Panc1 (cell line): ENCODE results near the gene CCDC158. TPM values are rescaled to one million over a fixed set of nuclear protein-coding genes. Genes with fewer than 3 reads are reported as not detected.
"Not testable (repeated sequence)": the region's sequence is repeated elsewhere in the genome, so short reads cannot be mapped to it uniquely, and the experiment has no call there.

Source experiments
- ATAC-seq: fragments of 200-7000 bp; cut with Tn5 transposase; 2 replicates; pipeline ENCODE4 v1.9.1; 2020; ENCODE audit warnings: mild to moderate bottlenecking, moderate library complexity
- BruUV-seq: library from RNA; stranded (reverse); fragments of 400-500 nt; replicated peaks from 2 replicates; lab custom pipeline; 2021; lab: Mats Ljungman, UMichigan
- CTCF ChIA-PET: fragments of 300-600 bp; sonication (Branson Sonifier 250); formaldehyde crosslinking; loops from one replicate; lab custom pipeline; 2022; ENCODE audit warnings: antibody characterized with exemption; lab: Charles Lee
- POLR2A ChIA-PET: fragments of 300-600 bp; sonication (Branson Sonifier 250); formaldehyde crosslinking; loops from one replicate; lab custom pipeline; 2022; ENCODE audit warnings: antibody characterized with exemption; lab: Charles Lee
- DNase-seq: peaks from one replicate; pipeline ENCODE4 v3.0.0-alpha.2; 2010; ENCODE audit warnings: low read depth, low spot score
- H3K27ac ChIP-seq: 2 replicates; pipeline ENCODE4 v1.5.1; 2011; ENCODE audit warnings: mild to moderate bottlenecking, low read length, inconsistent platforms
- H3K27me3 ChIP-seq: fragments of 200-500 bp; sonication (Bioruptor generic); 2 replicates; pipeline ENCODE4 v1.6.0; 2014; ENCODE audit warnings: low read length, inconsistent platforms; ENCODE audit not compliant: control insufficient read depth, insufficient read depth
- H3K36me3 ChIP-seq: fragments of 200-500 bp; sonication (Bioruptor generic); 2 replicates; pipeline ENCODE4 v1.5.1; 2014; ENCODE audit warnings: inconsistent platforms, mild to moderate bottlenecking, low read length, moderate library complexity; ENCODE audit not compliant: control insufficient read depth, insufficient read depth
- H3K4me1 ChIP-seq: 2 replicates; pipeline ENCODE4 v1.5.1; 2011; ENCODE audit warnings: inconsistent platforms, mild to moderate bottlenecking, low read length, moderate library complexity; ENCODE audit not compliant: control insufficient read depth, insufficient read depth
- H3K4me3 ChIP-seq, 2 experiments: 2 replicates each; pipeline ENCODE4 v1.5.1; 2011 to 2012; ENCODE audit warnings: low read depth in 2 of 2, low read length in 2 of 2, mild to moderate bottlenecking in 2 of 2, inconsistent platforms in 1 of 2, moderate library complexity in 1 of 2
- H3K9me3 ChIP-seq: fragments of 200-500 bp; sonication (Bioruptor generic); 2 replicates; pipeline ENCODE4 v1.5.1; 2014; ENCODE audit warnings: low read depth, mild to moderate bottlenecking, inconsistent platforms, low read length, moderate library complexity; ENCODE audit not compliant: control insufficient read depth, insufficient read depth
- CTCF ChIP-seq: fragments of 450-650 bp; IDR thresholded peaks from 2 replicates; pipeline ENCODE4 v1.5.1; 2017; ENCODE audit warnings: mild to moderate bottlenecking
- POLR2AphosphoS5 ChIP-seq: IDR thresholded peaks from 2 replicates; pipeline ENCODE4 v1.6.1; 2012; ENCODE audit warnings: mild to moderate bottlenecking, low read depth, low read length, moderate library complexity
- SIN3A ChIP-seq: IDR thresholded peaks from 2 replicates; pipeline ENCODE4 v1.6.1; 2012; ENCODE audit warnings: low read depth, mild to moderate bottlenecking, low read length, moderate library complexity, borderline replicate concordance; ENCODE audit not compliant: insufficient read depth
- TCF7L2 ChIP-seq: IDR thresholded peaks from 2 replicates; pipeline ENCODE4 v1.6.1; 2011; ENCODE audit warnings: mild to moderate bottlenecking, low read depth, low read length, inconsistent platforms
- in situ Hi-C: cut with HindIII; loops from 2 replicates; pipeline ENCODE4 v1.10.0; 2016; ENCODE audit warnings: low sequenced_read_pairs, low pct_unique_long_range_greater_than_20kb
- intact Hi-C: fragments of 100-400 bp; cut with micrococcal nuclease; formaldehyde crosslinking; loops from one replicate; pipeline ENCODE4 v1.10.0; 2022; ENCODE audit not compliant: unreplicated experiment
- total RNA-seq: library from RNA; stranded (reverse); gene quantifications from one replicate; pipeline ENCODE4 v1.2.1, GENCODE V29; 2021; ENCODE audit not compliant: unreplicated experiment
- TF ChIP-seq, protein P1 (sequence below), 2 experiments: IDR thresholded peaks; 2 replicates each; pipeline ENCODE4 v1.6.1; 2011 to 2012; ENCODE audit warnings: low read depth in 2 of 2, control low read depth in 1 of 2, low read length in 1 of 2, mild to moderate bottlenecking in 1 of 2, moderate library complexity in 1 of 2; ENCODE audit not compliant: insufficient read depth in 1 of 2

CCDC158 gene
- total RNA-seq, 1 experiment from 2014 or later = 0.28 TPM

DNA sequence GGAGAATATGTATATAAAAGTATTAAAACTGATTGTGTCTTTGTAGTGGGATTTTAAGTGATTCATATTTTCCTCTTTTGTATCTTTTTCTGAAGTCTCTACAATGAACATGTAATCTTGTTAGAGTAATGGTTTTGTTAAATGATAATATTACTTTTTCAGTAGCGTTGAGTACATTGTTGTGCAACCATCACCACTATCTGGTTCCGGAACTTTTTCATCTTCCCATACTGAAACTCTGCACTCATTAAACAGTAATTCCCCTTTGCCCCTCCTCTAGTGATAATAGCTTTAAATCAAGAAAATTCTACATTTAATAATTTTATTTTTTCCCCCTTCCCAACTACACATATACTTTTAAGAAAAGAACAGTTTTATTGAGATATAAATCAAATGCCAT is 37.4 kb upstream of the CCDC158 start:
- DNase-seq (no peak), ATAC-seq (no peak)
- Histone ChIP-seq H3K4me1 (no peaks in the 10 kb centered on the region), H3K9me3 (no peaks in the 10 kb centered on the region), H3K27ac (no peak overlapping the region), H3K4me3 (no peak overlapping the region), H3K27me3 (no peaks in the 10 kb centered on the region), H3K36me3 (no peaks in the 10 kb centered on the region)
- ChIA-PET CTCF (no interaction called here), POLR2A (no interaction called here)
- BruUV-seq = no TSS peak
- intact Hi-C loops (no loop called here), in situ Hi-C loops (no loop called here)
- TF ChIP-seq CTCF = no peak
- no peak for TF ChIP-seq TCF7L2
- TF ChIP-seq, protein P1, sequence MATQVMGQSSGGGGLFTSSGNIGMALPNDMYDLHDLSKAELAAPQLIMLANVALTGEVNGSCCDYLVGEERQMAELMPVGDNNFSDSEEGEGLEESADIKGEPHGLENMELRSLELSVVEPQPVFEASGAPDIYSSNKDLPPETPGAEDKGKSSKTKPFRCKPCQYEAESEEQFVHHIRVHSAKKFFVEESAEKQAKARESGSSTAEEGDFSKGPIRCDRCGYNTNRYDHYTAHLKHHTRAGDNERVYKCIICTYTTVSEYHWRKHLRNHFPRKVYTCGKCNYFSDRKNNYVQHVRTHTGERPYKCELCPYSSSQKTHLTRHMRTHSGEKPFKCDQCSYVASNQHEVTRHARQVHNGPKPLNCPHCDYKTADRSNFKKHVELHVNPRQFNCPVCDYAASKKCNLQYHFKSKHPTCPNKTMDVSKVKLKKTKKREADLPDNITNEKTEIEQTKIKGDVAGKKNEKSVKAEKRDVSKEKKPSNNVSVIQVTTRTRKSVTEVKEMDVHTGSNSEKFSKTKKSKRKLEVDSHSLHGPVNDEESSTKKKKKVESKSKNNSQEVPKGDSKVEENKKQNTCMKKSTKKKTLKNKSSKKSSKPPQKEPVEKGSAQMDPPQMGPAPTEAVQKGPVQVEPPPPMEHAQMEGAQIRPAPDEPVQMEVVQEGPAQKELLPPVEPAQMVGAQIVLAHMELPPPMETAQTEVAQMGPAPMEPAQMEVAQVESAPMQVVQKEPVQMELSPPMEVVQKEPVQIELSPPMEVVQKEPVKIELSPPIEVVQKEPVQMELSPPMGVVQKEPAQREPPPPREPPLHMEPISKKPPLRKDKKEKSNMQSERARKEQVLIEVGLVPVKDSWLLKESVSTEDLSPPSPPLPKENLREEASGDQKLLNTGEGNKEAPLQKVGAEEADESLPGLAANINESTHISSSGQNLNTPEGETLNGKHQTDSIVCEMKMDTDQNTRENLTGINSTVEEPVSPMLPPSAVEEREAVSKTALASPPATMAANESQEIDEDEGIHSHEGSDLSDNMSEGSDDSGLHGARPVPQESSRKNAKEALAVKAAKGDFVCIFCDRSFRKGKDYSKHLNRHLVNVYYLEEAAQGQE (IDR thresholded peaks at IDR 0.05; ENCODE audit: insufficient read depth in 1 of 2, low read depth in 2 of 2, low read length in 1 of 2) = no peak
- TF ChIP-seq POLR2AphosphoS5 = no peak
- no peak for TF ChIP-seq SIN3A

- ATAC-seq (no peak), DNase-seq (no peak)
- Histone ChIP-seq H3K36me3 (no peaks in the 10 kb centered on the region), H3K27ac (no peak overlapping the region), H3K9me3 (no peaks in the 10 kb centered on the region), H3K27me3 (no peaks in the 10 kb centered on the region), H3K4me3 (no peak overlapping the region), H3K4me1 (no peaks in the 10 kb centered on the region)
- intact Hi-C loops (no loop called here), in situ Hi-C loops (no loop called here)
- no peak for TF ChIP-seq SIN3A
- TF ChIP-seq TCF7L2 = no peak
- TF ChIP-seq, protein P1 (IDR thresholded peaks at IDR 0.05; ENCODE audit: insufficient read depth in 1 of 2, low read depth in 2 of 2, low read length in 1 of 2) = no peak
- no peak for TF ChIP-seq POLR2AphosphoS5
- TF ChIP-seq CTCF = no peak
- BruUV-seq = no TSS peak
- ChIA-PET CTCF (interaction anchor here (0.7 kb wide), 1 partner anchor 233 kb away, joined by 6 read pairs; no protein-coding TSS in a partner anchor), POLR2A (no interaction called here)
These were observed 36.9 kb upstream of the CCDC158 start for GRCh38 chr4:76457885-76458284.

GRCh38 chr4:76454073-76454472 is 33.1 kb upstream of the CCDC158 start:
- intact Hi-C loops, ATAC-seq, POLR2A ChIA-PET, H3K27me3 ChIP-seq, H3K4me3 ChIP-seq, H3K9me3 ChIP-seq, H3K36me3 ChIP-seq, H3K4me1 ChIP-seq, BruUV-seq, in situ Hi-C loops, CTCF ChIA-PET, DNase-seq, H3K27ac ChIP-seq: not testable (repeated sequence)
